Choroid plexus epithelial cell (primary cell): ENCODE data around the gene CLDN20.
A peak's percentile ranks its signal among the peaks of the same experiment; 100 is the strongest.
"Not testable (repeated sequence)": the region's sequence is repeated elsewhere in the genome, so short reads cannot be mapped to it uniquely, and the experiment has no call there.

Experiments
- DNase-seq: peaks from one replicate; pipeline ENCODE4 v3.0.0-alpha.2; 2010; ENCODE audit warnings: low read depth
- H3K4me3 ChIP-seq: 2 replicates; pipeline ENCODE4 v1.5.1; 2011; ENCODE audit warnings: low read depth, mild to moderate bottlenecking, control low read depth, low read length, moderate library complexity
- CTCF ChIP-seq: conservative IDR thresholded peaks from 2 replicates; pipeline ENCODE4 v1.5.1; 2011; ENCODE audit warnings: low read depth, mild to moderate bottlenecking, control low read depth, inconsistent platforms, low read length, moderate library complexity

The CLDN20 gene

GRCh38 chr6:155268088-155268867 lies 4.5 kb downstream of the CLDN20 start:
- TF ChIP-seq CTCF, result peak; percentile 76
- peak; percentile 81 for DNase-seq
- not testable (repeated sequence) for H3K4me3 ChIP-seq

GRCh38 chr6:155269765-155270164 lies 6.0 kb downstream of the CLDN20 start:
- H3K4me3 ChIP-seq, result no peak overlapping the region
- no peak for TF ChIP-seq CTCF
- no peak for DNase-seq

- TF ChIP-seq CTCF, result no peak
- no peak for DNase-seq
- H3K4me3 ChIP-seq, result no peak overlapping the region
Observed at GRCh38 chr6:155270561-155271091, 6.8 kb downstream of the CLDN20 start.

GRCh38 chr6:155271145-155271544 lies 7.3 kb downstream of the CLDN20 start:
- no peak for TF ChIP-seq CTCF
- no peak overlapping the region for H3K4me3 ChIP-seq
- DNase-seq, result no peak

- H3K4me3 ChIP-seq, result no peak overlapping the region
- DNase-seq, result peak; percentile 40
Observed at GRCh38 chr6:155272353-155273232, 8.8 kb downstream of the CLDN20 start.

GRCh38 chr6:155273431-155273830 lies 9.6 kb downstream of the CLDN20 start:
- TF ChIP-seq CTCF, result no peak
- peak; percentile 96 for DNase-seq
- H3K4me3 ChIP-seq, result no peak overlapping the region

More at GRCh38 chr6:155272353-155273232, 8.8 kb downstream of the CLDN20 start:
- TF ChIP-seq CTCF, result no peak
